ENCODE data around the gene LRMDA.

LRMDA gene

GRCh38 chr10:75938380-75939122 lies 507.1 kb downstream of the LRMDA start:
- DNase-seq, result no peak

DNA sequence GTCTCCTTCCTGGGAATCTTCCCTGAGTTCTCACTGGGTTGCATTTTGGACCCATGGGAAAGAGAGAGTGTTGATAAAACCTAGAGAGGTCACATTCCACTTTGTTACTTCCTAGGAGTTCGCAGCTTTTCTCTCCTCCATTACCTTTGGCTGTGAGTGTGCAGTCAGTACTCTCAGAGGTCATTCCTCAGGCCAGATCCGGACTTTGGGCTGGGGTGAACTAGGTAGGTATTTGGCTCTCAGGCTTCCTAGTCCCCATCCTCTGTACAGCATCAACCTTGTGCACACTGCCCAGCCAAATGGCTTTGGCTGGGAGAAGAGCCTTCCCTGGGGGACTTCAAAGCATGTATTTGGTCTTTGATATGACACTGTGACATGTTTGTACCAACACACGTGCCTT lies 508.1 kb downstream of the LRMDA start:
- no peak for DNase-seq

DNA sequence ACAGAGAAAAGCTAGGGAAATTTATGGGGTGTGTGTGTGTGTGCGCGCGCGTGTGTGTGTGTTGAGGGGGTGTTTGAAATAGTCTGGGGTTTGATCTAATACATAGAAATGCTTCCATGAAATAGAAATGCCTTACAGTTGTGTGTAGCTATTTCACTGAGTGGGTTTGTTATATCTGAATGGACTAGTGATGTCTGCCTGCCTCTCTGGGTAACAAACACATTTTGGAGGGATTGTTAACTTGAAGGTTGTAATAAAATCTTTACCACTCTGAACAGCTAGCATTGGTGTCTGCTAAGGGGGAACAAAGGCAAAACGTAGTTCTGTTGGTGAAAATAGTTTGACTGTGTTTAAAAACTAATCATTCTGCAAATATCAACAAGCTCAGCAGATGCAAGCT lies 509.3 kb downstream of the LRMDA start:
- no peak for DNase-seq

GRCh38 chr10:75941223-75941801 lies 509.9 kb downstream of the LRMDA start:
- DNase-seq, result peak; percentile 84

GRCh38 chr10:75944061-75944460 lies 512.6 kb downstream of the LRMDA start:
- no peak for DNase-seq

- no peak for DNase-seq
These were observed 517.2 kb downstream of the LRMDA start for GRCh38 chr10:75948583-75948982.

GRCh38 chr10:75950307-75950706 lies 518.9 kb downstream of the LRMDA start:
- DNase-seq, result no peak

DNA sequence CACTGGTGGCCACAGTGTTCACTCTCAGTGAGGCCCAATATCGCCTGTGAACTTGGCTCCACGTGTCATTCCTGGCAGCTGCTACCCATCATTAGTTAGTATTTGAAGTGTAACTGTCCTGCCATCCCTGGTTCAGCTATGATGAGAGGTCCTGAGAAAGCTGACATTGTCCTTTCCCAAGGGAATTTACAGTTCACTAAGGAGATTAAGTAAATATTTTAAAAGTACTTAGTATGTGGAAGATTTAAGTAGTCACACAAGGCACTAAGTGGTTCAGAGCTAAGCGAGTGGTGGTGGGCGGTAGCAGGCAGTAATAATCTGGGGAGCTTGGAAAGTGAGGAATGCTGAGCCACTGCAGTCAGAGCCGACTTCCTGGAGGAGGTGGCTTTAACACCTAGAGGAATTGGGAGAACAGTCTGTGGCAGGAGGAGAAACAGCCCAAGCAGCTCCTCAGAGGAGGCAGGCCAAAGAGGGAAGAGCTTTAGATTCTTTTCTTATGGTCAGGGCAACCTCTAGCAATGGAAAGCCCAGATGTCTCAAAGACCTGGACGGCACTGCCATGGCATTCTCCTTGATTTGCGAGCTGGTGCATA lies 519.7 kb downstream of the LRMDA start:
- DNase-seq, result no peak

DNA sequence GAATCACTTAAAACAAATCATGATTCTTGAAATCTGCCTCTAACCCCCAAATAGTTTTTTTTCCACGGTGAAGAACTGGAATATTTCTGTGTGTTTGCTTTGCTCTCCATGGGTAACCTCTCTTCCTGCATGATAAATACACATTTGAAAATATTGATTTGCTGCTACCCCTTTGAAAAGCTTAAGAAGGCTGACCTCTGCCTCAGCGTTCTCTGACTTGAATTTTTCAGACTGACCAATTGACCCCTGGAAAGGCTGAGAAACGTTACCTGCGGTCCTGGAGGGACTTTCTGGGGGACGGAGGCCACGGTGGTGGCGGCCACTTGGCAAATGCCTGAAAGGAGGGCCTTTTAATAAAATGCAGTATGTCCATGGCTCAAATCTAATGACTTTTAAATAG lies 520.2 kb downstream of the LRMDA start:
- no peak for DNase-seq

GRCh38 chr10:75952093-75952492 lies 520.7 kb downstream of the LRMDA start:
- DNase-seq, result no peak

GRCh38 chr10:75954486-75954885 lies 523.1 kb downstream of the LRMDA start:
- no peak for DNase-seq

DNA sequence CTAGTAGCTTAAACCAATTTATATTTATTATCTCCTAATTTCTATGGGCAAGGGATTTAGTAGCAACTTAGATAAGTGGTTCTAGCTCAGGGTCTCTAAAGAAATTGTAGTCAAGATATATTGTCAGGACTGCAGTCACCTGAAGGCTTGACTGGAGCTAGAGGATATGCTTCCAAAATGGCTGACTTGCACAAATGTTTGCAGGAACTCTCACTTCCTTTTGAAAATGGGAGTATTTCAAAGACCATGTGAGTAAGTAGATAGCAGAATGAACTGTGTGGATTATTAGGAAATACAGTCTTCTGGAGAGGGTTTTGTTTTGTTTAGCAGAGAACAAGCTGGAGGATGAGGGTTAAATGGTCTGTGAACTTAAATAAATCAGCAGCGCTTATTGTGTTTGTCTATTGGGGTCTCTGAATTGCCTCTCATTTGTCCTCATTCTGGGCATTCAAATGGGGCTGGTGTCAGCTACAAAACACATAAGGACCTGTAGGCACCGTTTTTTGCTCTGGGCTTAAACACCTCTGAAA lies 524.6 kb downstream of the LRMDA start:
- DNase-seq, result no peak

- no peak for DNase-seq
These were observed 525.2 kb downstream of the LRMDA start for GRCh38 chr10:75956624-75957023.

DNA sequence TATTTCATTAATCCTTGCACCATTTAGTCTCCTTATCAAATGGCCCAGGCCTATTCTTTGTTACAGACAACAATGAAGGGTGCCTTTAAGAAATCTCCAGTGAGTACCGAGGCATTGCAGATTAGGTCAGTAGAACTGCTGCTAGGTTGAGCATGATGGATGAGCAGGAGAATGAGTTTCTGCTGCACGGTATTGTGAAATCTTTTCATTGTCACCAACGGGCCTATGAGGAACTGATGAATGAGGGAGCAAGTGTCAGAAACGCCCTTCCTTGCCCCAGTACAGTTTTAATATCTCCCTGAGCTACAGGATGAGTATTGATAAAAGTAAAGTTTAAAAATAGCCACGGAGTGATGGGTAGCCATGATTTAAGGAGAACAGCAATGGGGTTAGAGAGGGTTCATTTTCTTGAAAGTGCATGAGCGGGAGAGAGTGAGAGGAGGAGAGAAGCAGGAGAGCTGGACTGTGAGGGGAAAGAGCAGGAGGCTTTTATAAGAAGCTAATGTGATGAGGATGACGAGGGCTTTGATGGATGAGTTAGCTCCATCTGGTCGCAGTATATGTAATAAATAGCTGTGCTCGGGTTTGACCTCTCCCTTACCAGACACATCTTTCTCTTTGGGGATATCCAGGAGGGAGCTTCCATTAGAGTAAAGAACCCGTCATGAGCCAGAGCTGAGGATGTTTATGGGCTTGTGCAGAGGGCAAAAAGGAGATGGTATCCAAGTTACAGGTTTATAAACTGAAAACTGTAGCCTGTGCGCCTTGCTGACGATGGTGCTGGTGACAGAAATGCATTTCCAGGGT lies 526.1 kb downstream of the LRMDA start:
- no peak for DNase-seq

- no peak for DNase-seq
These were observed 527.8 kb downstream of the LRMDA start for GRCh38 chr10:75959209-75959608.

GRCh38 chr10:75959912-75960311 lies 528.5 kb downstream of the LRMDA start:
- no peak for DNase-seq

GRCh38 chr10:75962395-75963061 lies 531.1 kb downstream of the LRMDA start:
- DNase-seq, result no peak

DNA sequence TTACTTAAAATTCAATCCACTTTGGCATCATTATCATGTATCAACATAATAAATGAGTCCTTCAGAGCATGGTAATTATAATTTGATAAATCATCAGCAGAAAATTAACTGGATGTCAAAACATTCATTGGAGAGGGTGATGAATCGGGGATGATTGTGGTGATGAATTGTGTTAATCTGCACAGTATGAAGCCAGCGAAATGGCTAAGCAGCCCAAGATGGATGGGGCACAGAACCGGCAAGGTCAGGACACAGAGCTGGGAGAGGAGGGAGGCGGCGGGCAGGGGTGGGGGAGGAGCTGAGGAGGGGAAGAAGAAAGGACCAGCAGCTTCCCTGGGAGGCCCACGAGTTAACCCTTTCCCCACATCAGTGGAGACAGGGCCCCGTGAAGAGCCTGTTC lies 536.1 kb downstream of the LRMDA start:
- DNase-seq, result no peak

DNA sequence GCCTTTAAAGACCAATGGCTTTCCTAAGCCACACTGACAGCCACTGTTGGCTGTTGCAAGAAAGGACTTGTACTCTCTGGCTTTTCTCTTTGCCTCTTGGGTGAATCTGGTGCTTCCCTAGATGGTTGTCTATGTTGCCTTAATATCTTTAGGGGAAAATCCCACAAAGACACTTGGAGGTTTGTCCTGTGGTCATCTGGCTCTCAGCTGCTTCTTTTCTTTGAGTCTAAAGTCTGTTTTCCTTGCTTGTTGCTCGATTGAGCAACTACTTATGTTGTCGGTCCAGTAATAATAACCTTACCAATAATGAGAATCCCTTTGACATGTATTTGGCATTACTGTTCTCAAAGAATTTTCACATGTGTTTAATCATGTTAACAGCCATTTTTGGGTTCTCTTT lies 537.6 kb downstream of the LRMDA start:
- no peak for DNase-seq

DNA sequence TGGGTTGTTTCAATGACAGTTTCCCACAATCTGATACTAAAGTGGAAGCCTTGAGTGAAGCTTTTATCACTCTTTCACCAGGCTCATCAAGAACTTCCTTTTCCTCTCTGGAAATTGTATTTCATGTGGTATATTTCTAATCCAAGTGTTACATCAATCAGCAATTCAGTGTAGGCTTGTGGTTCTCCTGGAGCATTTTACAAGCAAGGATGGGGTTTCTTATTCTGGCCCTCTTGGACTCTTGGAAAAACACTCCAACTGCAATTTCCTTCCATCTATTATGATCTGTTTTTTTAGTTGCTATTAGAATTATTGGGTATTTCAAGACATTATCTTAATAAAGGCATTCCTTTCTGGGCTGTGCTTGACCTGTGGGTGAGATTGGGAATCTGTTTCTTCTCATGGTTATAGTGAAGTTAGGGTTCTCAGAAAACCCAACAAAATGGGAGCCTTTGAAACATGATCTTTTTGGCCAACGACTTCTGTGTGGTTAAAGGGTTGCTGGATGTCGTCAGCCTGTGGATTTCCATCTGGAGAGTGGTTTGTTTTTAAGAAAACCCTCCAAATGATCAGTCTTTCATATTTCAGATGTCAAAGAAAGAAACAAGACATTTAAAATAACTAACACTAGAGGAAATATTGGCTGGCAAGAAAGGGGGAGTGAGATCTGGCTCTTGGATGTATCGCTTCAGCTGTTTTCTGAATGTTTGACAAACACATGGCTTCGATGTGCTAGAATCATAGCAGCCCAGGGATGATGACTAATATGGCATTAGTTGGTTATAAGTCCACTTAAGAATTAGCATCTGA lies 540.2 kb downstream of the LRMDA start:
- no peak for DNase-seq

- DNase-seq, result peak; percentile 72
These were observed 541.3 kb downstream of the LRMDA start for GRCh38 chr10:75972491-75973276.
